ENCODE data around the gene RNF17. TPM values are rescaled to one million over a fixed set of nuclear protein-coding genes. Genes with fewer than 3 reads are reported as not detected.

RNF17 gene
- polyA plus RNA-seq, 1 of the 3 experiments (the other 2 are of a cell fraction), result not detected

DNA sequence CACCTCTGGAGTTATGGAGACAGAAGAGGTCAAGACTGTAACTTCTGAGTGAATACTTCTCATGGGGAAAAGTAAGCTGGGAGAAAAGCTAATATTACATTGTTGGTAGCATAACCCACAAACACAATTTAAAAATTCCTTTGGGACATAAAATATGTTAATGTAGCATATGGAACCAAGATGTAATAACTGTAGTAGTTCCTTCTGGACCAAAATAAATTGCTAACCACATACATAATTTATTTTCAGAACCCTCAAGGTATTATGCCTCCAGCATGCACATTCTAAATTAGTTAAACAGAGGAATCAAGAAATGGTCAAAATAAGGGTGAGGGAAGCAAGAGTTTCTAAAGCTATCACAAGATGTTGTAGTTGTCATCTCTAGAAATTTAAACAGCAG lies 4.8 kb upstream of the RNF17 start:
- Histone ChIP-seq H3K79me2 (ENCODE audit: insufficient read depth) (no peaks in the 10 kb centered on the region), H3K27me3 (ENCODE audit: insufficient read depth) (no peaks in the 10 kb centered on the region), H3K4me1 (ENCODE audit: control insufficient read depth in 1 of 2, insufficient read depth in 2 of 2, low read depth in 1 of 2, low read length in 1 of 2) (no peaks in the 10 kb centered on the region), H3K4me2 (no peak overlapping the region), H3K9me3 (no peaks in the 10 kb centered on the region), H3K9me2 (no peaks in the 10 kb centered on the region), H3K36me3 (replicated peaks in 1 of 2; ENCODE audit: control insufficient read depth in 1 of 2, insufficient read depth in 2 of 2, low read length in 1 of 2) (no peaks in the 10 kb centered on the region), H3K9ac (no peak overlapping the region), H3F3A (replicated peaks; ENCODE audit: insufficient read depth) (no peaks in the 10 kb centered on the region), H4K20me1 (ENCODE audit: insufficient read depth) (no peaks in the 10 kb centered on the region), H3K27ac (ENCODE audit: low read depth in 2 of 2, low read length in 1 of 2) (no peak overlapping the region), H3K4me3 (ENCODE audit: low read depth in 2 of 2, low read length in 1 of 2) (no peak overlapping the region), H2AFZ (ENCODE audit: low read depth) (no peak overlapping the region)
- POLR2A ChIA-PET, result no interaction called here
- DNase-seq, result no peak
- CTCF ChIA-PET, result no interaction called here
- TF ChIP-seq RXRA (IDR thresholded peaks at IDR 0.05; ENCODE audit: borderline replicate concordance, low read depth) (no peak), RAD21 (IDR thresholded peaks at IDR 0.05; ENCODE audit: low read length) (no peak), FOXJ3 (CRISPR knock-in tag; IDR thresholded peaks at IDR 0.05) (no peak), FOXM1 (IDR thresholded peaks at IDR 0.05; ENCODE audit: low read depth) (no peak), TEAD4 (IDR thresholded peaks at IDR 0.05; ENCODE audit: borderline replicate concordance, insufficient read depth) (no peak), RCOR1 (IDR thresholded peaks at IDR 0.05; ENCODE audit: low read length) (no peak), TCF12 (IDR thresholded peaks at IDR 0.05) (no peak), CTCF (IDR thresholded peaks at IDR 0.05) (no peak)
- TF ChIP-seq, protein P1, sequence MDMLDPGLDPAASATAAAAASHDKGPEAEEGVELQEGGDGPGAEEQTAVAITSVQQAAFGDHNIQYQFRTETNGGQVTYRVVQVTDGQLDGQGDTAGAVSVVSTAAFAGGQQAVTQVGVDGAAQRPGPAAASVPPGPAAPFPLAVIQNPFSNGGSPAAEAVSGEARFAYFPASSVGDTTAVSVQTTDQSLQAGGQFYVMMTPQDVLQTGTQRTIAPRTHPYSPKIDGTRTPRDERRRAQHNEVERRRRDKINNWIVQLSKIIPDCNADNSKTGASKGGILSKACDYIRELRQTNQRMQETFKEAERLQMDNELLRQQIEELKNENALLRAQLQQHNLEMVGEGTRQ (IDR thresholded peaks at IDR 0.05; ENCODE audit: borderline replicate concordance, low read depth, low read length), result no peak

DNA sequence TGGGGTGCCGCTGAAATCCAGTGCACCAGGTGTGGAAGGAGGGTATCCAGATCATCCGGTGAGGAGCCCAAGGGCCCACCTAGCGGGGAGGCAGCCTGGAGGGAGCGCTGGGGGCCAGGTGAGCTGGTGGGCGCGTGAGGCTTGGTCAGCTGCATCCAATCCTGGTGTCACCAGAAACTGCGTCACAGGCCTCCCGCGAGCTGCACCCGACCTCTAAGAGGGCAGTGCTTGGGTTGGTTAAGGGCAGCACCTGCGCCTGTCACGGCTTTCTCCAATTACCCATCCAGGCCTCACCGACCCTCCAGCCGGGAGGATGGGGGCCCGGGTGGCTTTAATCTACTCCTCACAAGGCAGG lies 284 bp downstream of the RNF17 start:
- DNase-seq, result no peak
- Histone ChIP-seq H3K36me3 (replicated peaks in 1 of 2; ENCODE audit: control insufficient read depth in 1 of 2, insufficient read depth in 2 of 2, low read length in 1 of 2) (no peaks in the 10 kb centered on the region), H3K4me1 (ENCODE audit: control insufficient read depth in 1 of 2, insufficient read depth in 2 of 2, low read depth in 1 of 2, low read length in 1 of 2) (no peaks in the 10 kb centered on the region), H3F3A (replicated peaks; ENCODE audit: insufficient read depth) (no peaks in the 10 kb centered on the region), H4K20me1 (ENCODE audit: insufficient read depth) (no peaks in the 10 kb centered on the region), H3K27me3 (ENCODE audit: insufficient read depth) (no peaks in the 10 kb centered on the region), H3K4me3 (ENCODE audit: low read depth in 2 of 2, low read length in 1 of 2) (no peak overlapping the region), H2AFZ (ENCODE audit: low read depth) (no peak overlapping the region), H3K9ac (no peak overlapping the region), H3K9me3 (no peaks in the 10 kb centered on the region), H3K4me2 (no peak overlapping the region), H3K9me2 (no peaks in the 10 kb centered on the region), H3K79me2 (ENCODE audit: insufficient read depth) (no peaks in the 10 kb centered on the region), H3K27ac (ENCODE audit: low read depth in 2 of 2, low read length in 1 of 2) (no peak overlapping the region)
- 52% methylated on average over 9 of the region's 15 CpGs for WGBS (ENCODE audit: low lambda C conversion rate)
- TF ChIP-seq IRF3 (IDR thresholded peaks at IDR 0.05; ENCODE audit: low read depth, low read length) (no peak), JUND (IDR thresholded peaks at IDR 0.05) (no peak), GABPA (IDR thresholded peaks at IDR 0.05; ENCODE audit: low read depth) (no peak), MXI1 (IDR thresholded peaks at IDR 0.05; ENCODE audit: low read depth, low read length) (no peak), NFIC (IDR thresholded peaks at IDR 0.05; ENCODE audit: borderline replicate concordance) (no peak), MAX (IDR thresholded peaks at IDR 0.05; ENCODE audit: low read depth) (no peak), RAD21 (IDR thresholded peaks at IDR 0.05; ENCODE audit: low read length) (no peak), ELF1 (IDR thresholded peaks at IDR 0.05) (no peak), GATA2 (CRISPR knock-in tag; IDR thresholded peaks at IDR 0.05) (no peak), NRF1 (IDR thresholded peaks at IDR 0.05; ENCODE audit: low read depth, low read length) (no peak), TEAD4 (IDR thresholded peaks at IDR 0.05; ENCODE audit: borderline replicate concordance, insufficient read depth) (no peak)
- TF ChIP-seq, protein P2, sequence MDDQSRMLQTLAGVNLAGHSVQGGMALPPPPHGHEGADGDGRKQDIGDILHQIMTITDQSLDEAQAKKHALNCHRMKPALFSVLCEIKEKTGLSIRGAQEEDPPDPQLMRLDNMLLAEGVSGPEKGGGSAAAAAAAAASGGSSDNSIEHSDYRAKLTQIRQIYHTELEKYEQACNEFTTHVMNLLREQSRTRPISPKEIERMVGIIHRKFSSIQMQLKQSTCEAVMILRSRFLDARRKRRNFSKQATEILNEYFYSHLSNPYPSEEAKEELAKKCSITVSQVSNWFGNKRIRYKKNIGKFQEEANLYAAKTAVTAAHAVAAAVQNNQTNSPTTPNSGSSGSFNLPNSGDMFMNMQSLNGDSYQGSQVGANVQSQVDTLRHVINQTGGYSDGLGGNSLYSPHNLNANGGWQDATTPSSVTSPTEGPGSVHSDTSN (IDR thresholded peaks at IDR 0.05), result no peak
- ChIA-PET CTCF (no interaction called here), POLR2A (no interaction called here)

Data from SK-N-SH (cell line).